ENCODE measurements around the gene ABHD16B. TPM values are rescaled to one million over a fixed set of nuclear protein-coding genes. Genes with fewer than 3 reads are reported as not detected.
A peak's percentile ranks its signal among the peaks of the same experiment; 100 is the strongest.

Gene ABHD16B
- total and polyA plus RNA-seq, 2 of the 13 experiments (the other 11 are each of a cell fraction or from before 2014, with no cell fraction given) = not detected

- TF ChIP-seq TRAFD1 (CRISPR knock-in tag; IDR thresholded peaks at IDR 0.05; ENCODE audit: borderline replicate concordance) (peak; percentile 94), ZNF24 (IDR thresholded peaks at IDR 0.05) (no peak), ZFAT (CRISPR knock-in tag; conservative IDR thresholded peaks at IDR 0.05) (no peak), ZNF780A (CRISPR knock-in tag; IDR thresholded peaks at IDR 0.05) (no peak; the same call in 1 of the 2 replicates), SMC3 (IDR thresholded peaks at IDR 0.05; ENCODE audit: low read length) (no peak; the same call in 1 of the 2 replicates), MIER2 (CRISPR knock-in tag; IDR thresholded peaks at IDR 0.05) (no peak), ZNF747 (CRISPR knock-in tag; IDR thresholded peaks at IDR 0.05; ENCODE audit: borderline replicate concordance) (peak; percentile 97), ZNF841 (CRISPR knock-in tag; IDR thresholded peaks at IDR 0.05; ENCODE audit: borderline replicate concordance) (no peak), ZNF883 (CRISPR knock-in tag; IDR thresholded peaks at IDR 0.05; ENCODE audit: not compliant biosample characterization) (no peak), RFX1 (IDR thresholded peaks at IDR 0.05) (no peak), ERF (CRISPR knock-in tag; IDR thresholded peaks at IDR 0.05) (peak; percentile 70; the same call in 1 of the 2 replicates), ZNF598 (CRISPR knock-in tag; IDR thresholded peaks at IDR 0.05; ENCODE audit: borderline replicate concordance) (no peak), RBFOX2 (IDR thresholded peaks at IDR 0.05; ENCODE audit: low read depth, low read length) (peak; percentile 93), TCF12 (IDR thresholded peaks at IDR 0.05) (no peak), TCF12 (CRISPR knock-in tag; IDR thresholded peaks at IDR 0.05) (peak; percentile 30; the same call in 1 of the 2 replicates), CC2D1A (CRISPR knock-in tag; IDR thresholded peaks at IDR 0.05) (0 out of 2 replicates have a peak, but pooled peaks have one; percentile 53), ZNF564 (CRISPR knock-in tag; IDR thresholded peaks at IDR 0.05) (peak; percentile 92; the same call in 1 of the 2 replicates), ZNF674 (CRISPR knock-in tag; IDR thresholded peaks at IDR 0.05; ENCODE audit: low read depth) (peak; percentile 85; the same call in 1 of the 2 replicates), MYNN (CRISPR knock-in tag; IDR thresholded peaks at IDR 0.05; ENCODE audit: low read depth) (peak; percentile 81; the same call in 1 of the 2 replicates), ZNF382 (CRISPR knock-in tag; IDR thresholded peaks at IDR 0.05; ENCODE audit: borderline replicate concordance) (no peak), SALL2 (CRISPR knock-in tag; IDR thresholded peaks at IDR 0.05) (no peak; the same call in 1 of the 2 replicates), MATR3 (CRISPR knock-in tag; IDR thresholded peaks at IDR 0.05) (no peak), ZNF740 (CRISPR knock-in tag; IDR thresholded peaks at IDR 0.05) (no peak)
- TF ChIP-seq, protein P1, sequence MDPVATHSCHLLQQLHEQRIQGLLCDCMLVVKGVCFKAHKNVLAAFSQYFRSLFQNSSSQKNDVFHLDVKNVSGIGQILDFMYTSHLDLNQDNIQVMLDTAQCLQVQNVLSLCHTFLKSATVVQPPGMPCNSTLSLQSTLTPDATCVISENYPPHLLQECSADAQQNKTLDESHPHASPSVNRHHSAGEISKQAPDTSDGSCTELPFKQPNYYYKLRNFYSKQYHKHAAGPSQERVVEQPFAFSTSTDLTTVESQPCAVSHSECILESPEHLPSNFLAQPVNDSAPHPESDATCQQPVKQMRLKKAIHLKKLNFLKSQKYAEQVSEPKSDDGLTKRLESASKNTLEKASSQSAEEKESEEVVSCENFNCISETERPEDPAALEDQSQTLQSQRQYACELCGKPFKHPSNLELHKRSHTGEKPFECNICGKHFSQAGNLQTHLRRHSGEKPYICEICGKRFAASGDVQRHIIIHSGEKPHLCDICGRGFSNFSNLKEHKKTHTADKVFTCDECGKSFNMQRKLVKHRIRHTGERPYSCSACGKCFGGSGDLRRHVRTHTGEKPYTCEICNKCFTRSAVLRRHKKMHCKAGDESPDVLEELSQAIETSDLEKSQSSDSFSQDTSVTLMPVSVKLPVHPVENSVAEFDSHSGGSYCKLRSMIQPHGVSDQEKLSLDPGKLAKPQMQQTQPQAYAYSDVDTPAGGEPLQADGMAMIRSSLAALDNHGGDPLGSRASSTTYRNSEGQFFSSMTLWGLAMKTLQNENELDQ (CRISPR knock-in tag; IDR thresholded peaks at IDR 0.05; ENCODE audit: borderline replicate concordance) = no peak
Observed at GRCh38 chr20:63863798-63864544, 2.7 kb downstream of the ABHD16B start (continued).

Data from HepG2 (cell line).